ENCODE measurements around the gene DHRS3.
"Not testable (repeated sequence)": the region's sequence is repeated elsewhere in the genome, so short reads cannot be mapped to it uniquely, and the experiment has no call there.

The DHRS3 gene

GRCh38 chr1:12539705-12540579, 78.1 kb downstream of the DHRS3 start:
- TF ChIP-seq CTCF (conservative IDR thresholded peaks at IDR 0.05): no peak
- no peak overlapping the region for H3K27ac ChIP-seq

GRCh38 chr1:12539320-12539704, 78.7 kb downstream of the DHRS3 start:
- no peak overlapping the region for H3K27ac ChIP-seq
- TF ChIP-seq CTCF (conservative IDR thresholded peaks at IDR 0.05): no peak

GRCh38 chr1:12538536-12538935, 79.5 kb downstream of the DHRS3 start:
- not testable (repeated sequence) for H3K27ac ChIP-seq

- no peak for TF ChIP-seq CTCF (conservative IDR thresholded peaks at IDR 0.05)
- no peak overlapping the region for H3K27ac ChIP-seq
Observed at GRCh38 chr1:12537906-12538461, 80.0 kb downstream of the DHRS3 start.

GRCh38 chr1:12537294-12537693, 80.7 kb downstream of the DHRS3 start:
- H3K27ac ChIP-seq: no peak overlapping the region
- no peak for TF ChIP-seq CTCF (conservative IDR thresholded peaks at IDR 0.05)

- H3K27ac ChIP-seq: no peak overlapping the region
- no peak for TF ChIP-seq CTCF (conservative IDR thresholded peaks at IDR 0.05)
Observed at GRCh38 chr1:12536023-12536639, 81.9 kb downstream of the DHRS3 start.

GRCh38 chr1:12532405-12533315, 85.3 kb downstream of the DHRS3 start:
- no peak for TF ChIP-seq CTCF (conservative IDR thresholded peaks at IDR 0.05)
- H3K27ac ChIP-seq: no peak overlapping the region
